ENCODE measurements around the gene TAPBPL. TPM values are rescaled to one million over a fixed set of nuclear protein-coding genes. Genes with fewer than 3 reads are reported as not detected.

The TAPBPL gene
- total and polyA plus RNA-seq, 2 donors from 2014 or later, result 34.5 to 44.7 TPM

- peak in 1 of 5 donors; percentile 4 for DNase-seq
- Histone ChIP-seq H3K9me3 (ENCODE audit: control insufficient read depth in 2 of 3, insufficient read depth in 1 of 3, low read length in 3 of 3) (no peaks in the 10 kb centered on the region), H3K27ac (ENCODE audit: low read depth in 2 of 2, low read length in 2 of 2) (no peak overlapping the region)
These were observed 7.8 kb upstream of the TAPBPL start for GRCh38 chr12:6444031-6444430.

DNA sequence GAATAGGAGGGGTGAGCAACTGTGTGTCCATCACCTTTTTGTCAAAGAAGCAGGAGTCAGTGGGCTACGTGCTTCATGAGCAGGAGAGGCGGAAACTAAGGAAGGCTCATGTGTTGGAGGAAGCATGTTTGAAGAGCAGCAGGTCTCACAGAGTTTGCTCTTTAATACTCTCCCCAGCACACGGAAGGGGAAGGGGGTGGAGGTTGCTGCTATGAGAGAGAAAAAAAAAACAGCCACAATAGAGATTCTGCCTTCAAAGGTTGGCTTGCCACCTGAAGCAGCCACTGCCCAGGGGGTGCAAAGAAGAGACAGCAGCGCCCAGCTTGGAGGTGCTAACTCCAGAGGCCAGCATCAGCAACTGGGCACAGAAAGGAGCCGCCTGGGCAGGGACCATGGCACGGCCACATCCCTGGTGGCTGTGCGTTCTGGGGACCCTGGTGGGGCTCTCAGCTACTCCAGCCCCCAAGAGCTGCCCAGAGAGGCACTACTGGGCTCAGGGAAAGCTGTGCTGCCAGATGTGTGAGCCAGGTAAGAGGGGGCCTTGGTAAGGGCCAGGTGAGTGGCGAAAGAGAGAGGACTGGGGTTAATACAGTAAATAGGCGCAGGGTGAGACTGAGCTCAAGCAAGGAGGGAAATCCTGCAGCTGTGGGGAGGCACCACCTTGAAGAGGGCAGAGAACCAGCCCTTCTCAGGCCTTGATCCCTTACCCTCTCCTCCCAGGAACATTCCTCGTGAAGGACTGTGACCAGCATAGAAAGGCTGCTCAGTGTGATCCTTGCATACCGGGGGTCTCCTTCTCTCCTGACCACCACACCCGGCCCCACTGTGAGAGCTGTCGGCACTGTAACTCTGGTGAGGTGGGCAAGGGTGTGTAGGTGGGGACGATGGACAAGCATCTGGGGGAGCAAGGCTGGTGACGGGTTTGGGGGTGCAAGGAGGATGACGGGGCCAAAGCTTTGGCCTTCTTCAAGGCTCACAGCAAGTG is 6.8 kb upstream of the TAPBPL start, which contains the start of gene CD27:
Gene CD27, plus strand, starts transcription at position 252 of the 985 bp plus-strand sequence. Its CDS starts 141 bp downstream, at position 393.
- H3K9me3 ChIP-seq (ENCODE audit: control insufficient read depth in 2 of 3, insufficient read depth in 1 of 3, low read length in 3 of 3), result no peaks in the 10 kb centered on the region
- H3K27ac ChIP-seq (ENCODE audit: low read depth in 2 of 2, low read length in 2 of 2), result no peak within 1 kb of the TSS
- no peaks in the 10 kb centered on the region for H3K27me3 ChIP-seq (ENCODE audit: control insufficient read depth, insufficient read depth, low read length)
- DNase-seq (peak in 1 of 5 donors; percentile 66), FAIRE-seq (no peak)
- no peak within 1 kb of the TSS for H3K4me3 ChIP-seq (ENCODE audit: low read length in 3 of 3)
- H3K36me3 ChIP-seq (ENCODE audit: control insufficient read depth in 2 of 3, insufficient read depth in 3 of 3, low read length in 3 of 3), result peaks cover 0 to 2% (median 0%) of the 10 kb centered on the region in 3 donors
- intact Hi-C loops (cut with DNase I), result no loop called here
- peaks cover 0 to 1% (median under 1%) of the 10 kb centered on the region in 3 donors for H3K4me1 ChIP-seq (ENCODE audit: control insufficient read depth in 2 of 3, insufficient read depth in 2 of 3, low read depth in 1 of 3, low read length in 3 of 3)
- TF ChIP-seq, protein P1, sequence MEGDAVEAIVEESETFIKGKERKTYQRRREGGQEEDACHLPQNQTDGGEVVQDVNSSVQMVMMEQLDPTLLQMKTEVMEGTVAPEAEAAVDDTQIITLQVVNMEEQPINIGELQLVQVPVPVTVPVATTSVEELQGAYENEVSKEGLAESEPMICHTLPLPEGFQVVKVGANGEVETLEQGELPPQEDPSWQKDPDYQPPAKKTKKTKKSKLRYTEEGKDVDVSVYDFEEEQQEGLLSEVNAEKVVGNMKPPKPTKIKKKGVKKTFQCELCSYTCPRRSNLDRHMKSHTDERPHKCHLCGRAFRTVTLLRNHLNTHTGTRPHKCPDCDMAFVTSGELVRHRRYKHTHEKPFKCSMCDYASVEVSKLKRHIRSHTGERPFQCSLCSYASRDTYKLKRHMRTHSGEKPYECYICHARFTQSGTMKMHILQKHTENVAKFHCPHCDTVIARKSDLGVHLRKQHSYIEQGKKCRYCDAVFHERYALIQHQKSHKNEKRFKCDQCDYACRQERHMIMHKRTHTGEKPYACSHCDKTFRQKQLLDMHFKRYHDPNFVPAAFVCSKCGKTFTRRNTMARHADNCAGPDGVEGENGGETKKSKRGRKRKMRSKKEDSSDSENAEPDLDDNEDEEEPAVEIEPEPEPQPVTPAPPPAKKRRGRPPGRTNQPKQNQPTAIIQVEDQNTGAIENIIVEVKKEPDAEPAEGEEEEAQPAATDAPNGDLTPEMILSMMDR (IDR thresholded peaks at IDR 0.05; ENCODE audit: borderline replicate concordance, extremely low read depth, insufficient read depth), result no peak
- H3K9ac ChIP-seq (ENCODE audit: low read length in 3 of 3), result no peak within 1 kb of the TSS

More at GRCh38 chr12:6444031-6444430, 7.8 kb upstream of the TAPBPL start:
- peaks cover 0 to 2% (median 0%) of the 10 kb centered on the region in 3 donors for H3K36me3 ChIP-seq (ENCODE audit: control insufficient read depth in 2 of 3, insufficient read depth in 3 of 3, low read length in 3 of 3)
- H3K27me3 ChIP-seq (ENCODE audit: control insufficient read depth, insufficient read depth, low read length), result no peaks in the 10 kb centered on the region
- H3K4me3 ChIP-seq (ENCODE audit: low read length in 3 of 3), result no peak overlapping the region
- no peaks in the 10 kb centered on the region for H3K4me1 ChIP-seq (ENCODE audit: control insufficient read depth in 2 of 3, insufficient read depth in 2 of 3, low read depth in 1 of 3, low read length in 3 of 3)
- TF ChIP-seq, protein P1 (IDR thresholded peaks at IDR 0.05; ENCODE audit: borderline replicate concordance, extremely low read depth, insufficient read depth), result no peak
- no peak overlapping the region for H3K9ac ChIP-seq (ENCODE audit: low read length in 3 of 3)
- intact Hi-C loops (cut with DNase I), result no loop called here
- FAIRE-seq, result no peak

GRCh38 chr12:6450091-6450868 is 1.6 kb upstream of the TAPBPL start:
- Histone ChIP-seq H3K4me3 (ENCODE audit: low read length in 3 of 3) (peak overlapping the region; percentile 77 to 92 (median 88)), H3K9ac (ENCODE audit: low read length in 3 of 3) (peak overlapping the region in 1 of 3 donors; percentile 98), H3K4me1 (ENCODE audit: control insufficient read depth in 2 of 3, insufficient read depth in 2 of 3, low read depth in 1 of 3, low read length in 3 of 3) (peaks cover 3 to 24% (median 17%) of the 10 kb centered on the region in 3 donors), H3K9me3 (ENCODE audit: control insufficient read depth in 2 of 3, insufficient read depth in 1 of 3, low read length in 3 of 3) (no peaks in the 10 kb centered on the region), H3K27me3 (ENCODE audit: control insufficient read depth, insufficient read depth, low read length) (no peaks in the 10 kb centered on the region), H3K27ac (ENCODE audit: low read depth in 2 of 2, low read length in 2 of 2) (peak overlapping the region in 1 of 2 donors; percentile 99), H3K36me3 (ENCODE audit: control insufficient read depth in 2 of 3, insufficient read depth in 3 of 3, low read length in 3 of 3) (peaks cover 2 to 15% (median 9%) of the 10 kb centered on the region in 3 donors)
- DNase-seq, result no peak
- intact Hi-C loops (cut with DNase I), result loop anchor here (10.0 kb wide), 1 partner anchor 115 kb away; no protein-coding TSS in a partner anchor
- FAIRE-seq, result no peak
- TF ChIP-seq, protein P1 (IDR thresholded peaks at IDR 0.05; ENCODE audit: borderline replicate concordance, extremely low read depth, insufficient read depth), result no peak
